Erythroblast (primary cell): ENCODE results near the gene MAP3K2.

Experiments
- GATA1 ChIP-seq: IDR thresholded peaks from 2 replicates; pipeline ENCODE4 v1.6.1; 2011; ENCODE audit warnings: low read depth, mild to moderate bottlenecking, control low read depth, low read length, moderate library complexity
- POLR2A ChIP-seq: IDR thresholded peaks from 2 replicates; pipeline ENCODE4 v1.6.1; 2011; ENCODE audit warnings: mild to moderate bottlenecking, low read length

DNA sequence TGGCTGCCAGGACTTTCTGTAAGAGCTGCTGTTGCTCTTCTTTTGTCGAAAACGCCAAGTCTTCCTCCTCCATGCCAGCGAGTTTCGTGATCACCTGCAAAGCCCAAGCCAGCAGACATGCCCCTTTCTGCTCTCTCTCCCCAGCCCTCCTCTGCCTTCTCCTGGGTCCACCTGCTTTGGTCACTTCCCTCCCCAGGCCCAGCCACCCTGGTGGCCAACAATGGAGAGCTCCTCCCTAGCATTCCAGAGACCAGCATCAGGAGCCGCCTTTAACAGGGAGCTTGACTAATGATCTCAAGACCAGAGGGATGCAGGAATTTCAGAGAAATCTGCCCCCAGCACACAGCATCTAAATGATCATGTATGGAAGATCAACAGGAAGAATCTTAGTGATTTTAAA, 128.4 kb downstream of the MAP3K2 start:
- TF ChIP-seq POLR2A (no peak), GATA1 (no peak)
